ENCODE results near the gene FSCN2. TPM values are rescaled to one million over a fixed set of nuclear protein-coding genes. Genes with fewer than 3 reads are reported as not detected.

The FSCN2 gene
- total RNA-seq, result 0.57 and 1.3 TPM in 2 replicates

GRCh38 chr17:81527591-81528383 lies at the start of gene FSCN2:
TSS of gene FSCN2 (plus strand) at chr17:81528377. CDS start at chr17:81528532, 155 bp downstream.

DNA sequence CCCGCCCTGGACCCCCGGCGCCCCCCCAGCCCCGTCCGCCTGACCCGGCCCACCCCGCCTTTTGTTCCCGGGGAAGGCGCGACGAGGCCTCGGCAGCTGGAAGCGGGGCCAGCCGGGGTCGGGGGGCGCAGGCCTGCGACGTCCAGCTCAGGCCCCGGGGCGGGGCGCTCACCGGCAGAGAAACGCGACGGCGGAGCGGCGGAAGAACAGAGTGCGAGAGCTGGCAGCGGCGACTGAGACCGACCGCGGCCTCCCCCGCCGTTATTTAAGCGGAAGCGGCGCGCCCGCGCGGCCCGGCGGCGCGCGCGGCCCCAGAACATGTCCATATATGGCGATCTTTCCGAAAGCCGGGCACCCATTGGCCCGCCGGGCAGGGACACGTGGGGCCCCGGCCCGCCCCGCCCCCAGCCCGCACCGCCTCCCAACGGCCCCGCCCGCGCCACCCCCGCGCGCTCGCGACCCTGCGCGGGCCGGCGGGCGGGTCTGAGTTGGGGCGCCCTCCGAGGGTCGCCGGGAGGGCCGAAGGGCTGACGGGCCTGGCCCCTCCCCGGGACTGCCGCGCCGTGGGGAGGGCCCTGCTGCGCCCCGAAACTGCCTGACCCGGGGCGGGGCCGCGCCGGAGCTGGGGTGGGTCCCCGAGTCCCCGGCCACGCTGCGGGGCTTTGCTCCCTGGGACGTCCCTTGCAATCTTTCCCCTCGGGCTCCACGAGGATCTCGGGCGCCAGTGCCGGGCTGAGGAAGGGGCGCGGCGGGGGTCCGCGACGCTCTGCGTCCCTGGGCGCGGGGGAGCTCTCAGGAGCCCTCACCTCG lies 15.4 kb upstream of the FSCN2 start, which contains the start of gene ACTG1:
Gene ACTG1 (minus strand): TSS at position 238 of the 810 bp plus-strand sequence. CDS start 445 bp downstream, outside the sequence.

DNA sequence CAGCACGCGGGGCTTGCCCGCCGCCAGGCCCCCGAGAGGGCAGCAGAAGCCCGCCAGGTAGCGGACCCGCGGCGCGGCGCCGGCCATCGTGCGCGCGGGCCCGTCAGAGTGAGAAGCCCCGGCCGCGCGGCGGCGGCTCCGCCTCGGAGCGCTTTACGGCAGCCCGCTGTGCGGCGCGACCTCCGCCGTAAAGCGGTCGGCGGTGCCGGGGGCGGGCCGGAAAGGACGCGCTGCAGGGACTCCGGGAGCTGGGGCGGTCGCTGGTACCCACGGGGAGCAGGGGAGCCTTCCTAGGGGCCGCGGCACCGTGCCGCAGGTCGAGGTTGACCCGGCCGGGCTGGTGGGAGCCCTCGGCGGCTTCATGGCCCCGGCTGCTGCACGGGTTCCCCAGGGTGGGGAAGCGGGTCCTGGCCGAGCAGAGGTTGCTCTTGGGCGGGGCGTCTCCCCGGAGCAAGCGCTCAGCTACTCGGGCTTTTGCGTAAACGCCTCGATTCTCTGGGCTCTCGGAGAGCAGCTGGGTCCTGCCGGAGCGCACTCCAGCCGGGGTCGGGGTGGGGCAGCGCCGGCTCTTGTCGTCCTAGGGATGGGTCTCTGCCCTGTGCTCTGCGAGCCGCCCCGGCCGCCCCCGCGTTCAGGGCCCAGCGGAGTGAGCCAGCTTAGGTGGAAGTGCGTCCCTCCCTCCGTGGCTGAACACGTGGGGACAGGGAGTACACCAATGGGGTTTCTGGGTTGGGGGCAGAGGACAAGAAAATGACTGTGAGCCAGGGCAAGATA lies 24.3 kb downstream of the FSCN2 start, which contains the start of gene FAAP100:
Gene FAAP100 (minus strand): TSS at position 110 of the 774 bp plus-strand sequence. CDS start 23 bp downstream, at position 87.

Small RNA genes within 50 kb of the gene (small RNA-seq; reads per million reads assigned to genes)
- not detected for gene RF00019

Other genes with a start within 250 kb of the FSCN2 start
- gene SLC38A10, start 233.1 kb upstream of the FSCN2 start, total RNA-seq, result 57.4 and 69.6 TPM in 2 replicates
- 9.7 and 23.2 TPM in 2 replicates for gene BAHCC1, start 132.9 kb upstream of the FSCN2 start, total RNA-seq
- gene ACTG1, start 15.6 kb upstream of the FSCN2 start, total RNA-seq, result 14,927 and 15,075 TPM in 2 replicates
- 38.3 and 56.2 TPM in 2 replicates for gene FAAP100, start 24.0 kb downstream of the FSCN2 start, total RNA-seq
- gene NPLOC4, start 108.7 kb downstream of the FSCN2 start, total RNA-seq, result 121 and 146 TPM in 2 replicates
- 0.48 TPM in 1 of 2 replicates, not detected in the other for gene TSPAN10, start 108.8 kb downstream of the FSCN2 start, total RNA-seq
- gene PDE6G, start 128.2 kb downstream of the FSCN2 start, total RNA-seq, result 1.3 TPM in 2 replicates
- gene OXLD1, start 138.2 kb downstream of the FSCN2 start, total RNA-seq, result 24.5 and 29.7 TPM in 2 replicates
- 11.8 and 12.1 TPM in 2 replicates for gene CCDC137, start 138.4 kb downstream of the FSCN2 start, total RNA-seq
- gene ARL16, start 155.4 kb downstream of the FSCN2 start, total RNA-seq, result 35.6 and 36.6 TPM in 2 replicates
- gene HGS, start 155.6 kb downstream of the FSCN2 start, total RNA-seq, result 134 and 147 TPM in 2 replicates
- gene MRPL12, start 175.0 kb downstream of the FSCN2 start, total RNA-seq, result 23.8 and 26.1 TPM in 2 replicates
- gene SLC25A10, start 183.9 kb downstream of the FSCN2 start, total RNA-seq, result 17.6 and 23.5 TPM in 2 replicates